ENCODE measurements around the gene ABHD2.
"Not testable (repeated sequence)": the region's sequence is repeated elsewhere in the genome, so short reads cannot be mapped to it uniquely, and the experiment has no call there.

The ABHD2 gene

GRCh38 chr15:89141159-89141558 is 52.9 kb downstream of the ABHD2 start:
- DNase-seq = not testable (repeated sequence)

GRCh38 chr15:89141885-89142284 is 53.6 kb downstream of the ABHD2 start:
- no peak for DNase-seq

GRCh38 chr15:89142423-89142822 is 54.2 kb downstream of the ABHD2 start:
- no peak for DNase-seq

GRCh38 chr15:89143503-89144162 is 55.4 kb downstream of the ABHD2 start:
- DNase-seq = peak; percentile 74

GRCh38 chr15:89144491-89144890 is 56.2 kb downstream of the ABHD2 start:
- no peak for DNase-seq

GRCh38 chr15:89146366-89146765 is 58.1 kb downstream of the ABHD2 start:
- no peak for DNase-seq

- DNase-seq = no peak
These were observed 59.9 kb downstream of the ABHD2 start for GRCh38 chr15:89148126-89148525.

- no peak for DNase-seq
These were observed 61.3 kb downstream of the ABHD2 start for GRCh38 chr15:89149501-89150101.

- no peak for DNase-seq
These were observed 62.0 kb downstream of the ABHD2 start for GRCh38 chr15:89150287-89150686.

GRCh38 chr15:89150762-89151664 is 62.8 kb downstream of the ABHD2 start:
- DNase-seq = peak; percentile 71

- no peak for DNase-seq
These were observed 66.9 kb downstream of the ABHD2 start for GRCh38 chr15:89155122-89155521.

GRCh38 chr15:89155656-89156055 is 67.4 kb downstream of the ABHD2 start:
- no peak for DNase-seq

- no peak for DNase-seq
These were observed 68.8 kb downstream of the ABHD2 start for GRCh38 chr15:89157061-89157460.

- DNase-seq = no peak
These were observed 69.8 kb downstream of the ABHD2 start for GRCh38 chr15:89157918-89158564.

GRCh38 chr15:89161666-89162065 is 73.4 kb downstream of the ABHD2 start:
- DNase-seq = no peak

- no peak for DNase-seq
These were observed 75.2 kb downstream of the ABHD2 start for GRCh38 chr15:89163271-89164055.

- no peak for DNase-seq
These were observed 76.5 kb downstream of the ABHD2 start for GRCh38 chr15:89164712-89165211.

GRCh38 chr15:89165677-89166076 is 77.4 kb downstream of the ABHD2 start:
- no peak for DNase-seq

- no peak for DNase-seq
These were observed 79.3 kb downstream of the ABHD2 start for GRCh38 chr15:89167267-89168176.

- no peak for DNase-seq
These were observed 80.1 kb downstream of the ABHD2 start for GRCh38 chr15:89168316-89168833.

GRCh38 chr15:89170364-89170763 is 82.1 kb downstream of the ABHD2 start:
- no peak for DNase-seq
